Ammon's horn (tissue), 1 donor: ENCODE data around the gene HDAC1.

Experiments
- DNase-seq: peaks from one replicate; pipeline ENCODE4 v3.0.0-alpha.2; 2016; ENCODE audit warnings: low spot score

Gene HDAC1

DNA sequence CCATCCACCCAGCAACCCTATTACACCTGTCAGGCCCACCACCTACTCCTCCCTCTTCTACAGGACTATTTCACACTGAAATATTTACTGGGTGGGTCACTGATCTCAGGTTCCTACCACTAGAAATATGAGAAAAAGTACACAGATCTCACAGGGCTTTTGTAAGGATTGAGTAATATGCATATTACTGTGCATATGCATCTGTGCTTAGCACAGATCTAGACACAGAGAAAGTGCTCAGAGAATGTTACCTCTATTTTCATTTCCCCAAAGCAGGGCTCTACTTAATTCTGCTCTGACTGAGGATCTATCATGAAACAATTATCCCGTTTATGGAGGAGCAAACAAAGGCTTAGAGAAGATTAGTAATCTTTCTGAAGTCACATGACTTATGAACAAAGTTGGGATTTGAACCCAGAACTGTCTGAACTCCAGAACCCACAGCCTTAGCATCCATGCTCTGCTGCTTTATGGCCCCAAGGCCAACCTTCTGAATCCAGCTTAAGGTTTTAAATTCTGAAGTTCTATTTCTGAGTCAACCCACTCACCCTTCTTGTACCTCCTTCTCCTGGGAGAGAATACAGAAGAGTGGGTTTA is 82.2 kb downstream of the HDAC1 start:
- DNase-seq = no peak

DNA sequence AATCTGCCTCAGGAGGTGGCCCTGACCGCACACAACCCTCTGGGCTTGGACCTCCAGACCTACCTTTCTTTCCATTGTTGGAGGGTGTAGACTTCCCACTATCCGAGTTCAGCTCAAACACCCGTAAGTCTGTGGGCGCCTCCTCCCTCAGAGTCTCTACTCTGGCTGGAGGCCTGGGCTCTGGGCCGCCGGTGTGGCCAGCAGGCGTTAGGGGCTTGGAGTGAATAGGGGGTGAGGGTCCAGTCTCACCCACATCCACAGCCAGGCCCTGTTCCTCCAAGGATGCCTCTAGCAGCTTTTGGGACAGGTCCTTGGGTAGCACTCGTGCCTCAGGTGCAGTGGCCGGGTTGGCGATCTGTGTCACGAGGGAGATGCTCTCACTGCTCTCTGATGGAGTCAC is 84.3 kb downstream of the HDAC1 start:
- DNase-seq = no peak

DNA sequence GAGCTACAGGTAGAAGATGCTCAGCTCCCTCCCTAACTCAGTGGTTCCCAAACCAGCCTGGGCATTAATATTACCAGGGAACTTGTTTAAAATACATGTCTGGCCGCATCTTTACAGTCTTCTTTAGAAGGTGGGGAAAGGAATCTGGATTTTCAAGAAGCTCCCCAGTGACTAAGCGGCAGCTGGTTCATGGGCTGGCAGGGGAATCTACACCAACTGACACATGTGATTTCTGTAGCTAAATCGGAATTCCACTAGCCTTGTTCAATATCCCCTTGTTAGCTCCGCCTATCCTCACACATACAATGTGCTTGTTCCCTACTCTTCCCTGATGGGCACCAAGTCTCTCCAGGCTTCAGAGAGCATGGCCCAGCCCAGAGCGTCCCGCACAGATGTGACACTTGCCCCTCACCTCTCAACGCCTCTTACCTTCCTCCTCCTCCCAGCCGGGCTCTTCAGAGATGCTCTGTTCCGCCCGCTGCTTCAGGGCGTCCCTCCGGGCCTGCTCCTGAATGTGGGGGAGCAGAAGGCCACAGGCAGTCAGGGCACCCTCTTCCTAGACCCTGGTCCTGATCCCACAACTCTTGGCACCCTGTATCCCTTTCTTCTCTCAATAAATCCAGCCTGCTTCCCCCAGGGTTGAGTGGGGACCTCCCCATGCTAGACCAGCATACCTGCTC is 85.8 kb downstream of the HDAC1 start:
- DNase-seq = no peak

DNA sequence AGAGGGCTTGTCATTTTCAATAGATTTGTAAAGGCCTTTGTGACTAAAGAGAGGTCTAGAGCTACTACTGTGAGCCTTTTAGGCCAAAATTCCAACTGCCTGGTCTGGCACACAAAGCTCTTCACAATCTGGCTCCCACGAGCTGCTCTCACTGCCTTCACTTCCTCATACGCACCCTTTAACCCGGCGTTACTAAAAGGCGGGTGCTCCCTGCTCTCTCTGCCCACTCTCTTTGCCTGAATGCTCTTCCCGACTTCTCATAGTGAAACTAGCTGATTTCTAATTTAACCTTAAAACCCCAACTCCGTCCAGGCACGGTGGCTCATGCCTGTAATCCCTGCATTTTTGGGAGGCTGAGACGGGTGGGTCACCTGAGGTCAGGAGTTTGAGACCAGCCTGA is 88.2 kb downstream of the HDAC1 start:
- DNase-seq = no peak
